ENCODE data around the gene CLTB.
"Not testable (repeated sequence)": the region's sequence is repeated elsewhere in the genome, so short reads cannot be mapped to it uniquely, and the experiment has no call there.

The CLTB gene

GRCh38 chr5:176426876-176427275 lies 10.5 kb upstream of the CLTB start:
- DNase-seq = no peak

- no peak for DNase-seq
Measured at GRCh38 chr5:176425791-176426190, 9.5 kb upstream of the CLTB start.

GRCh38 chr5:176425138-176425537 lies 8.8 kb upstream of the CLTB start:
- no peak for DNase-seq

GRCh38 chr5:176424181-176424580 lies 7.8 kb upstream of the CLTB start:
- DNase-seq = no peak

GRCh38 chr5:176420972-176421544 lies 4.7 kb upstream of the CLTB start:
- DNase-seq = no peak

- DNase-seq = no peak
Measured at GRCh38 chr5:176420086-176420485, 3.7 kb upstream of the CLTB start.

- DNase-seq = no peak
Measured at GRCh38 chr5:176418251-176418650, 1.9 kb upstream of the CLTB start.

- DNase-seq = no peak
Measured at GRCh38 chr5:176416965-176417364, 626 bp upstream of the CLTB start.

GRCh38 chr5:176415240-176415951 lies 943 bp downstream of the CLTB start:
- DNase-seq = peak in 1 of 2 donors; percentile 11

GRCh38 chr5:176414704-176415103 lies 1.6 kb downstream of the CLTB start:
- no peak for DNase-seq

- DNase-seq = no peak
Measured at GRCh38 chr5:176413709-176414191, 2.6 kb downstream of the CLTB start.

- no peak for DNase-seq
Measured at GRCh38 chr5:176413255-176413565, 3.1 kb downstream of the CLTB start.

- no peak for DNase-seq
Measured at GRCh38 chr5:176412517-176413254, 3.7 kb downstream of the CLTB start.

- no peak for DNase-seq
Measured at GRCh38 chr5:176410486-176411180, 5.7 kb downstream of the CLTB start.

- DNase-seq = no peak
Measured at GRCh38 chr5:176409765-176410164, 6.6 kb downstream of the CLTB start.

- DNase-seq = no peak
Measured at GRCh38 chr5:176408590-176408989, 7.7 kb downstream of the CLTB start.

- not testable (repeated sequence) for DNase-seq
Measured at GRCh38 chr5:176408252-176408573, 8.1 kb downstream of the CLTB start.

GRCh38 chr5:176407456-176408251 lies 8.7 kb downstream of the CLTB start:
- DNase-seq = no peak

GRCh38 chr5:176406436-176407052 lies 9.8 kb downstream of the CLTB start:
- no peak for DNase-seq

- no peak for DNase-seq
Measured at GRCh38 chr5:176405656-176406435, 10.5 kb downstream of the CLTB start.
